Colonic mucosa (tissue), 4 donors: Measurements from ENCODE around the gene SPNS1. TPM values are rescaled to one million over a fixed set of nuclear protein-coding genes. Genes with fewer than 3 reads are reported as not detected.
A peak's percentile ranks its signal among the peaks of the same experiment; 100 is the strongest.
"Not testable (repeated sequence)": the region's sequence is repeated elsewhere in the genome, so short reads cannot be mapped to it uniquely, and the experiment has no call there.

ENCODE experiments used
- DNase-seq: peaks from one replicate; pipeline ENCODE4 v3.0.0-alpha.2; 2020
- H3K27ac ChIP-seq: fragments of 200-600 bp; one replicate; pipeline ENCODE4 v1.8.0; 2021
- H3K27me3 ChIP-seq: fragments of 200-600 bp; one replicate; pipeline ENCODE4 v1.8.0; 2021
- H3K36me3 ChIP-seq: fragments of 200-600 bp; one replicate; pipeline ENCODE4 v1.8.0; 2021
- H3K4me1 ChIP-seq: fragments of 200-600 bp; one replicate; pipeline ENCODE4 v1.8.0; 2021; ENCODE audit warnings: mild to moderate bottlenecking
- H3K4me3 ChIP-seq: fragments of 200-600 bp; one replicate; pipeline ENCODE4 v1.8.0; 2021
- H3K9ac ChIP-seq, 2 donors: one replicate each; pipeline ENCODE4 v1.7.0; 2013; ENCODE audit warnings: control low read depth in 2 of 2, low read depth in 2 of 2, low read length in 2 of 2
- H3K9me3 ChIP-seq: fragments of 200-600 bp; one replicate; pipeline ENCODE4 v1.8.0; 2021
- intact Hi-C: fragments of 100-400 bp; cut with DNase I; formaldehyde crosslinking; loops from one replicate; pipeline ENCODE4 v1.14.1; 2022
- total RNA-seq, 2 donors: library from RNA; stranded (reverse); fragmentation: NEBNext Ultra II Directional in 1 of 2; extraction: Animal tissue kit (Norgen Biotek cat#: 25700) in 1 of 2; gene quantifications; one replicate each; pipeline ENCODE4 v1.2.1, GENCODE V29; 2021
- TF ChIP-seq, protein P1 (sequence below): fragments of 200-600 bp; IDR thresholded peaks from one replicate; pipeline ENCODE4 v1.8.0; 2022; ENCODE audit warnings: antibody characterized with exemption, mild to moderate bottlenecking
- donor health status: healthy.
- donor health status: DM: no; HTN: no; CAD: no.
- donor health status: DM: no; HTN: no; CAD: no.

SPNS1 gene
- total RNA-seq, 2 donors from 2014 or later, result 30.3 to 56.3 TPM

DNA sequence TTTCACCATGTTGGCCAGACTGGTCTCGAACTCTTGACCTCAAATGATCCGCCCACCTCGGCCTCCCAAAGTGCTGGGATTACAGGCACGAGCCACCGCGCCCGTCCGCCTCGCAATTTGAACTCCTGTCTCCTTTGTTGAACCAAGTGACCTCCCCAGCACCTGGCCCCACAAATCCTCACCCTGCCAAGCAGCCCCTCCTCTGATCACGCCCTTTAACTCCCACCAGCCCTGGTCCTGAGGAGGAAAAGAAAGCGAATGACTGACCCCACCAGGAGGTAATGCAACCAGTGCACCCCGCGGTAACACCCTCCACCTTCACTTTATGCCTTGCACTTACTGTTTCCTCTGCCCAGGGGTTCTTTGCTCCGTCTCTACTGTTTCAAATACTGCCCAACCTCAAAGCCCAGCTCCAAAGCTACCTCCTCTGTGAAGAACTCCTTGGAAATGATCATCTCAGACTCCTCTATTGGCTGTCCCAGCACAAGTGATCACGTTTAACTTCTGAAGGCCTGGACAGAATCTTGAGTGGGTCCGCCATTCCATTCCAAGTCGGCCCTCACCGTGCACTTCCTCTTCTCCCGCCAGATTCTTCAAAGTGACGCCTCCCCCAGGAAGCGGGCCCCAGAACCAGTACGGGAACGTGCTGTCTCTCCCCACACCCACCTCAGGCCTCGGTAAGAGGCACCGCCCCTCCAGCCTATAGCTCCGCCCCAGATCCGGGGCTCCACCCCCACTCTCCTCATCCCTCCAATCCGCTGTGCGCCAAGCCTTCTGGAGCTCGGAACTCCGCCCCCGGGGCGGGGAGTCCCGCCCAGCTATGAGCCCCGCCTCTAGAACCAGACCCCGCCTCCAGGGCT, 38.4 kb upstream of the SPNS1 start:
- no peak overlapping the region for H3K9ac ChIP-seq
- intact Hi-C loops, result no loop called here

DNA sequence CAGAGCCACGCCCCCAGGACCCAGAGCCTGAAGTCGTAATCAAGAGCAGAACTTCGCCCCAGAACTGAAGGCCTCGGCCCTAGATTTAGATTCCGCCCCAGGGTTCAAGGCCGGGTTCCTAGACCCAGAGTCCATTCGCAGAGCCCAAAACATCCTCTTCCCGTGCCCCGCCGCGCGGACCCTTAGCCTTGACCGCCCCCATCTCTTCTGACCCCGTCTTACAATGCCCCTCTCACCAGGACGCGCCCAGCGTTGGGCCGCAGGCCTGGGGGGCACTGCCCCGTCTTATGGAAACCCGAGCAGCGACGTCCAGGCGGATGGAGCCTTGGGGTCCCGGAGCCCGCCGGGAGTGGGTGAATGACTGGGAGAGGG, 37.8 kb upstream of the SPNS1 start:
- Histone ChIP-seq H3K9ac (no peak overlapping the region), H3K9me3 (no peaks in the 10 kb centered on the region), H3K27me3 (no peaks in the 10 kb centered on the region), H3K36me3 (no peaks in the 10 kb centered on the region), H3K4me1 (peaks cover 6% of the 10 kb centered on the region), H3K4me3 (no peak overlapping the region), H3K27ac (no peak overlapping the region)
- intact Hi-C loops, result no loop called here
- no peak for DNase-seq
- TF ChIP-seq, protein P1, sequence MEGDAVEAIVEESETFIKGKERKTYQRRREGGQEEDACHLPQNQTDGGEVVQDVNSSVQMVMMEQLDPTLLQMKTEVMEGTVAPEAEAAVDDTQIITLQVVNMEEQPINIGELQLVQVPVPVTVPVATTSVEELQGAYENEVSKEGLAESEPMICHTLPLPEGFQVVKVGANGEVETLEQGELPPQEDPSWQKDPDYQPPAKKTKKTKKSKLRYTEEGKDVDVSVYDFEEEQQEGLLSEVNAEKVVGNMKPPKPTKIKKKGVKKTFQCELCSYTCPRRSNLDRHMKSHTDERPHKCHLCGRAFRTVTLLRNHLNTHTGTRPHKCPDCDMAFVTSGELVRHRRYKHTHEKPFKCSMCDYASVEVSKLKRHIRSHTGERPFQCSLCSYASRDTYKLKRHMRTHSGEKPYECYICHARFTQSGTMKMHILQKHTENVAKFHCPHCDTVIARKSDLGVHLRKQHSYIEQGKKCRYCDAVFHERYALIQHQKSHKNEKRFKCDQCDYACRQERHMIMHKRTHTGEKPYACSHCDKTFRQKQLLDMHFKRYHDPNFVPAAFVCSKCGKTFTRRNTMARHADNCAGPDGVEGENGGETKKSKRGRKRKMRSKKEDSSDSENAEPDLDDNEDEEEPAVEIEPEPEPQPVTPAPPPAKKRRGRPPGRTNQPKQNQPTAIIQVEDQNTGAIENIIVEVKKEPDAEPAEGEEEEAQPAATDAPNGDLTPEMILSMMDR, result no peak

More for the DNA sequence above, 38.4 kb upstream of the SPNS1 start:
- H3K27me3 ChIP-seq, result no peaks in the 10 kb centered on the region
- H3K4me3 ChIP-seq, result peak overlapping the region; percentile 25
- H3K36me3 ChIP-seq, result no peaks in the 10 kb centered on the region
- H3K4me1 ChIP-seq, result peaks cover 6% of the 10 kb centered on the region
- TF ChIP-seq, protein P1, result no peak
- no peaks in the 10 kb centered on the region for H3K9me3 ChIP-seq
- no peak overlapping the region for H3K27ac ChIP-seq
- peak; percentile 95 for DNase-seq

DNA sequence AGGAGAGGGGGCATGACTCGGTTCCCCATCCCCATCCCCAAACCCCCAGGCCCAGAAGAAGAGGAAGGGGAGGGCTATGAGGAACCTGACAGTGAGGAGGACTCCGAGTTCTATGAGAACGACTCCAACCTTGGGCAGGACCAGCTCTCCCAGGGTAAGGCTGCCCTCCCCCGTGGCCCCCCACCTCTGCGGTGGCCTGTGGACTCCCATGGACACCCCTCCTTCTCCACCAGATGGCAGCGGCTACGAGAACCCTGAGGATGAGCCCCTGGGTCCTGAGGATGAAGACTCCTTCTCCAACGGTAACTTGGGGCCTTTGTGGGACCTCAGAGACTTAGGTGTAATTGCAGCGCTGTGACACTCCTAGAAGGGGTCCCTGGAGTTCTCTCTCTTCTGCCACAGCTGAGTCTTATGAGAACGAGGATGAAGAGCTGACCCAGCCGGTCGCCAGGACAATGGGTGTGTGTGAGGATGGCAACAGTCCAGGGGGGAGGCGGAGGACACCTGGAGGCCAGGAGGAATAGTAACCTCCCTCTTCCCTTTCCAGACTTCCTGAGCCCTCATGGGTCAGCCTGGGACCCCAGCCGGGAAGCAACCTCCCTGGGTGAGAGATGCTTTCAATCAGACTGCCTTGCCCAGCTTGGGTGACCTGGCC, 37.2 kb upstream of the SPNS1 start:
- H3K4me3 ChIP-seq, result no peak overlapping the region
- no peaks in the 10 kb centered on the region for H3K27me3 ChIP-seq
- intact Hi-C loops, result no loop called here
- no peak overlapping the region for H3K9ac ChIP-seq
- no peaks in the 10 kb centered on the region for H3K9me3 ChIP-seq
- TF ChIP-seq, protein P1, result no peak
- no peak for DNase-seq
- H3K27ac ChIP-seq, result no peak overlapping the region
- H3K36me3 ChIP-seq, result no peaks in the 10 kb centered on the region
- H3K4me1 ChIP-seq, result peaks cover 6% of the 10 kb centered on the region

DNA sequence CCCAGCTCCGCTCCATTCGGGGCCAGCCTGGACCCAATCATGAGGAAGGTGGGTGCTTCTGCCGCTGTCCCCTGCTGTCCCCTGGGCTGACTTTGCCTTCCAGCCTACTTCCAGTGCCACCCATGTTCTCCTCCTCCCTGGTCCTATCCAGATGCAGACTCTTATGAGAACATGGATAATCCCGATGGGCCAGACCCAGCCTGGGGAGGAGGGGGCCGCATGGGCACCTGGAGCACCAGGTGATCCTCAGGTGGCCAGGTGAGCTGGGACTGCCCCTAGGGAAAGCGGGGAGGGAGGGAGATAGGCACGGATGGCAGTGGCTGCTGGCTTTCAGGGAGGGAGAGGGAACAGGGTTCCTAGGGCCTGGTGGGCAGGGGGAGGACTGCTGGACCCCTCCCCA, 35.9 kb upstream of the SPNS1 start:
- no peak overlapping the region for H3K9ac ChIP-seq
- TF ChIP-seq, protein P1, result no peak
- intact Hi-C loops, result no loop called here
- H3K4me3 ChIP-seq, result no peak overlapping the region
- H3K27ac ChIP-seq, result no peak overlapping the region
- no peaks in the 10 kb centered on the region for H3K9me3 ChIP-seq
- DNase-seq, result no peak
- H3K4me1 ChIP-seq, result peaks cover 6% of the 10 kb centered on the region
- H3K36me3 ChIP-seq, result no peaks in the 10 kb centered on the region
- no peaks in the 10 kb centered on the region for H3K27me3 ChIP-seq

DNA sequence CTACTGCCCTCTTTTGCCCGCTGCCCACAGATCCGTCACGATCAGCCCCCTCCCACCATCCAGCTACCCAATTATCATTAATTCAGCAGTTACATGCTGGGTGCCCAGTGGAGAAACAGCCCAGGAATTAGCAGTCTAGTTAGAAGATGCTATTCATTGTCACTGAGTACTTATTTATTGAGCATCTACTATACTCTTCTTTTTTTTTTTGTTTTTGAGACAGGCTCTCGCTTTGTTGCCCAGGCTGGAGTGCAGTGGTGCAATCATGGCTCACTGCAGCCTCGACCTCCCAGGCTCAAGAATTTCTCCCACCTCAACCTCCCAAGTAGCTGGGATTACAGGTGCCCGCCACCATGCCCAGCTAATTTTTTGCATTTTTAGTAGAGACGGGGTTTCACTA, 34.8 kb upstream of the SPNS1 start:
- H3K36me3 ChIP-seq, result not testable (repeated sequence)
- intact Hi-C loops, result loop anchor here (10.0 kb wide), 1 partner anchor 115 kb away; the partner anchor contains the start of gene ATXN2L

DNA sequence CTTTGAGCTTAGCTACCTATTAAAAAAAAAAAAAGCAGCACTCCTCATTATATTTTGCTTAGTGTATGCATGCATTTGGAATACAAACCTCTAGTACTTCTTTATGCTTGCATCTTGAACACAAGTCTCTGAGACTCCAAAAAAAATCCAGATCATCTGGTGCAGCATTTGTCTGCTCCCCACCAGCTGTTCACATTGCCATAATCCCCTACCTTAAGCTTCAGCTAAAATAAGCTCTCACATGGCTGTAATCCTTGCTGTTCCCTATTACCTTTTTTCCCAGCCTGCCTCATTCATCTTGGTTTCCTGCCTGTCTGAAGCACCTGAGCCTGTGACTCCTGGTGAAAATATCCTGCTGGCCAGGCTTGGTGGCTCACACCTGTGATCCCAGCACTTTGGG, 31.3 kb upstream of the SPNS1 start:
- H3K27ac ChIP-seq, result no peak overlapping the region
- H3K36me3 ChIP-seq, result no peaks in the 10 kb centered on the region
- TF ChIP-seq, protein P1, result no peak
- H3K9ac ChIP-seq, result no peak overlapping the region
- peaks cover 4% of the 10 kb centered on the region for H3K4me1 ChIP-seq
- no peaks in the 10 kb centered on the region for H3K27me3 ChIP-seq
- DNase-seq, result no peak
- intact Hi-C loops, result loop anchor here (10.0 kb wide), 1 partner anchor 118 kb away; the partner anchor contains the start of gene ATXN2L
- H3K9me3 ChIP-seq, result no peaks in the 10 kb centered on the region
- H3K4me3 ChIP-seq, result no peak overlapping the region

More for the DNA sequence above, 34.8 kb upstream of the SPNS1 start:
- H3K4me1 ChIP-seq, H3K9me3 ChIP-seq, H3K4me3 ChIP-seq, DNase-seq, H3K9ac ChIP-seq, H3K27me3 ChIP-seq, H3K27ac ChIP-seq: not testable (repeated sequence)
